HEK293T (cell line): ENCODE results near the gene UBAC1.

Experiments used
- ARNT ChIP-seq: fragments of 450-650 bp; IDR thresholded peaks from 2 replicates; pipeline ENCODE4 v1.6.1; 2017; ENCODE audit warnings: mild to moderate bottlenecking
- BHLHE40 ChIP-seq: fragments of 450-650 bp; IDR thresholded peaks from 2 replicates; pipeline ENCODE4 v1.6.1; 2016; ENCODE audit warnings: mild to moderate bottlenecking, moderate library complexity, borderline replicate concordance
- ELF4 ChIP-seq: fragments of 450-650 bp; IDR thresholded peaks from 2 replicates; pipeline ENCODE4 v1.6.1; 2017; ENCODE audit warnings: antibody characterized with exemption
- FOXA1 ChIP-seq: fragments of 450-650 bp; IDR thresholded peaks from 2 replicates; pipeline ENCODE4 v1.6.1; 2016; ENCODE audit warnings: mild to moderate bottlenecking
- FOXK2 ChIP-seq: fragments of 450-650 bp; IDR thresholded peaks from 2 replicates; pipeline ENCODE4 v1.6.1; 2016; ENCODE audit warnings: mild to moderate bottlenecking
- FOXM1 ChIP-seq: fragments of 450-650 bp; IDR thresholded peaks from 2 replicates; pipeline ENCODE4 v1.6.1; 2017; ENCODE audit warnings: mild to moderate bottlenecking, borderline replicate concordance
- HDGF ChIP-seq: fragments of 450-650 bp; IDR thresholded peaks from 2 replicates; pipeline ENCODE4 v1.6.1; 2017; ENCODE audit warnings: antibody characterized with exemption, borderline replicate concordance
- LEF1 ChIP-seq: fragments of 450-650 bp; IDR thresholded peaks from 2 replicates; pipeline ENCODE4 v1.6.1; 2017; ENCODE audit warnings: mild to moderate bottlenecking, borderline replicate concordance
- NFRKB ChIP-seq: fragments of 450-650 bp; IDR thresholded peaks from 2 replicates; pipeline ENCODE4 v1.6.1; 2016; ENCODE audit warnings: mild to moderate bottlenecking, moderate library complexity
- TARDBP ChIP-seq: fragments of 450-650 bp; IDR thresholded peaks from 2 replicates; pipeline ENCODE4 v1.6.1; 2016
- ZNF384 ChIP-seq: fragments of 450-650 bp; IDR thresholded peaks from 2 replicates; pipeline ENCODE4 v1.6.1; 2016

GRCh38 chr9:135890190-135891026 is 70.8 kb downstream of the UBAC1 start:
- no peak for TF ChIP-seq HDGF
- TF ChIP-seq ZNF384 = no peak
- TF ChIP-seq ARNT = no peak
- no peak for TF ChIP-seq ELF4
- TF ChIP-seq TARDBP = no peak
- no peak for TF ChIP-seq FOXK2
- TF ChIP-seq NFRKB = no peak
- TF ChIP-seq BHLHE40 = no peak
- TF ChIP-seq FOXM1 = no peak
- TF ChIP-seq LEF1 = no peak
- TF ChIP-seq FOXA1 = no peak
